NCI-H1105 treated with DMSO at 0.1 percent for 48 hours (cell line): ENCODE measurements around the gene MAPK8.
"Not testable (repeated sequence)": the region's sequence is repeated elsewhere in the genome, so short reads cannot be mapped to it uniquely, and the experiment has no call there.

Experiments used
- DNase-seq: peaks from one replicate; lab custom pipeline; 2025; lab: John Stamatoyannopoulos, UW

Gene MAPK8

DNA sequence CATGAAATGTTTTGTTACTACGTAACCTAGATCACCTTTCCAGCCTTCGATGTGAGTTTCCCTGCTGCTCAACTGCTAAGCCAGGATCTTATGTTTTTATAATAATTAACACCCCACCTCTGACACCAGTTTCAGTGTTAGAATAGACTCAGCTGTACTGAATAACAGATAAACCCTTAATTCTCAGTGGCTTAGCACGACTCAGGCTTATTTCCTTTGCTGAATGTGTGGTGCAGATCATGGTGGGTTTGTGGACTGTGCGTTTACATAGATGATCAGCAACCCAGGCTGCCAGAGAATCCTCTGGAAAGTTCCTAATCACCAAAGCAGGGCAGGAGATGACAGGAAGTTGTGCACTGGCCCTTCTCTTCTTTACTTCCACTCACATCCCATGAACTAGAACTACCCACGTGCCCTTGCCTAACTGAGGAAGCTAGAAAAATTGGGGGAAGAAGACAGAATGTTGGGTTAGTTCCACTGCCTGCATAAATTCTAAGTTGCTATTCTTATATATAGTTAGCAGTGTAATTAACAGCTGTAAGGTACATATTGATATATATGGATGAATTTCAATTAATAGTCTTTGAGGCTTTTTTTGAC lies 111.8 kb downstream of the MAPK8 start:
- no peak for DNase-seq

DNA sequence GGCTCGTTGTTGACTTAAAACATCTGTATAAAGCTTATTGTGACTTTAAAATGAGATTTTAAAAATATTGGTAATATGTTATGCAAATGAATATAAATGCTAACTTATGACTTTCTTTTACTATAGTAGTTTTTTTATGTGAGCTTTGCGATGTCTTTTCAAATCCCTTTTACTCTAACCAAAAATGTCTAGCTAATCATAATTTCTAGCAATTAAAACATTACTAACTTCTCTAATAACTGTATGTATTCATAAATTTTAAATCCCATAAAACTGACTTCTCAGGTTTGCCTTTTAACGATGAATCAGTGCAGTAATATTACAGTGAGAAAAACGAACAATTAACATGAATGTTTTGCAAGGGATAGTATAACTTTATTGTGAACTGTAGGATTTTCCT lies 113.2 kb downstream of the MAPK8 start:
- no peak for DNase-seq

GRCh38 chr10:48421862-48422261 lies 115.4 kb downstream of the MAPK8 start:
- DNase-seq = not testable (repeated sequence)

DNA sequence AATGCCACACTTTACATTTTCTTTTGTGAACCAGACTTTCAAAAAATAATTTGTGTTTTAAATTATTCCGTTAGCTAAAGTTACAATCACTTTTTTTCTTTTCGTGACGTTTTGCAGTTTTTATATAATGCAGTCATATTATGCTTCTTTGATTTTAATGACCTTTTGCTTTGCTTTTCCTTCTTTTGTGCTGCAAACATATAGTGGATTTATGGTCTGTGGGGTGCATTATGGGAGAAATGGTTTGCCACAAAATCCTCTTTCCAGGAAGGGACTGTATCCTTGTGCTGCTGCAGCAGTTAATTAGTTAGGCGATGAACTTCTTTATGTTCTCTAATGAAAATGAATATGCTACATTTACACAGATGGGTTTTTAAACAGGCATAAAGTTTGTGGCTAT lies 117.4 kb downstream of the MAPK8 start:
- DNase-seq = no peak

DNA sequence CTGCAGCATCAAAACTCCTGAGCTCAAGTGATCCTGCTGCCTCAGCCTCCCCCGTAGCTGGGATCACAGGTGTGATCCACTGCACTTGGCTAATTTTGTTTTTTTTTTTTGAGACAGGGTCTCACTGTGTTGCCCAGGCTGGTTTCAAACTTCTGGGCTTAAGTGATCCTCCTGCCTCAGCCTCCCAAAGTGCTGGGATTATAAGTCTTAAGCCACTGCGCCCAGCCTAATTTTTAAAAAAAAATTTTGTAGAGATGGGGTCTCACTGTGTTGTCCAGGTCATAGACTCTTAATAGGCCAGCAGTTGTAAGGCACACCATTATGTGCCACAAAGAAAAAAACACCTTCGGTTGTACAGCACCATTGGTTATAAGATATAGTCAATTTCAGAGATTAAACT lies 122.4 kb downstream of the MAPK8 start:
- DNase-seq = no peak

GRCh38 chr10:48429309-48429708 lies 122.8 kb downstream of the MAPK8 start:
- DNase-seq = peak; percentile 34

- DNase-seq = no peak
Observed at GRCh38 chr10:48430402-48430993, 124.0 kb downstream of the MAPK8 start.

- no peak for DNase-seq
Observed at GRCh38 chr10:48431871-48432270, 125.4 kb downstream of the MAPK8 start.

DNA sequence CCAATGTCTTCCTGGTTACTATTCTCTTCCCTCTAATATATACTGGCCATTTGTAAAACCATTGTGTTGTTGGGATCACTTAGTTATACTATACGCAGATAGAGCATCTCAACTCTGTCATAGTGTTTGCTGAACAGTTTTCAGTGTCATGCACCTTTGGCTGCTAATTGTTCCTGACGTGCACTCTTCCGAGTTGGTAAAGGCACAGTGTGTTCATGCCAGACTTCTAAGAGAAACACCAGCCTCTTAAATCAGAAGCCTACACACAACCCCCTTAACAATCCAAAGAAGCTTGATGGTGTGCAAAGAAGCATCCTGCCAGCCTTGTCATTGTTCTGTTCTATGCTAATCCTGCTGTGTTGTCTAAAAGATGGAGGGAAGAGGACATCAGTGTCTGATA lies 131.1 kb downstream of the MAPK8 start:
- DNase-seq = no peak

GRCh38 chr10:48439031-48439430 lies 132.6 kb downstream of the MAPK8 start:
- no peak for DNase-seq

DNA sequence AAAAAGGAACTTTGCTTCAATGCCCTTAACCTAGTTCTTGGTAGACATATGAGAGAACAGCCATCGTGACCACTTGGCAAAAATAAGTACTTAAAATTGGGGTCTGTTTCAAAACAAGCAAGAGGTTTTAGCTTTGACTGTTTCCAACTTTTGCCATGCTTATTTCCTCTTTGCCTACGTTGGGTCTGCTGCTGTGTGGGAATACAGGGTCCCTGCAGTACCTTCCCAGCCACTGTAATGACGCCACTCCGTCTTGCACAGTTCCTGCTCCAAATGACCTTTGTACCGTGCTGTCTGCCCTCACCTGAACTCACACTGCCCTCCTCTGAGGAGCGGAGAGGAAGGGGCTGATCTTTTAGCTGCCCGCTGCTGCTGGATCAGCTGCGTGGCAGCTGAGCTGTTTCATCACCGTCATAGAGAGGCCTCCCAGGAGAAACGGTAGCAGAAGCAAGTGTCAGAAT lies 133.1 kb downstream of the MAPK8 start:
- no peak for DNase-seq

- no peak for DNase-seq
Observed at GRCh38 chr10:48440771-48441170, 134.3 kb downstream of the MAPK8 start.

DNA sequence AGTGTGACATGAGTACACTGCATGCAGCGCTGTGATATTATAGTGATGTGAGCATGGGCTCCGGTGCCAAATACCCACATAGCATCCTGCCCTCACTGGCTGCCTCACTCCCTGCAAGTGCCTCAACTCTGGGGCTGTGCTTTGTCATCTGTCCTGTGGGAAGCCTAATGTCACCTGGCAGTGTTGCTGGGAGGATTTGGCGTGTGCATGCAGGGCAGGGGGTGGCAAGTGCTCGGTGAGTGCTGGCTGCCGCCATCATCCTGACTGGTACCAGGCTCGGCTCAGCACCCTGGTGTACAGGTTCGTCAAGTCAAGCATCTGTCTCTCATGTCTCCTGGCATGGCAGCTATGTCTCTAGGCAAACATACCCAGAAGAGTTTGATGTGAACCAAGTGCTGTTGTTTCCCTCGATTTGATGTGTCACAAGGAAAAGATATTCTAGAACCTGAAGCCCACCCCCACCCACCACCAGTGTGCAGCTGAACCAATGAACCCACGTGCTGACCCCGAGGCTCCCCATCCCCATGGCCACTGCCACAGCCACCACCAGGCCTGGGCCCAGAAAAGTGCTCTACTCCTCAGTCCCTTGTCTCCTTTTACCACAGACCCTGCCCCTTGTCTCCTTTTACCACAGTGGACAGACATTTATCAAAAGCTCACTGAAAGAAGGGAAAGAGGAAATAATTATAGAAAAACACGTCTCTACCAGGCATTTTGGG lies 135.8 kb downstream of the MAPK8 start:
- DNase-seq = no peak

DNA sequence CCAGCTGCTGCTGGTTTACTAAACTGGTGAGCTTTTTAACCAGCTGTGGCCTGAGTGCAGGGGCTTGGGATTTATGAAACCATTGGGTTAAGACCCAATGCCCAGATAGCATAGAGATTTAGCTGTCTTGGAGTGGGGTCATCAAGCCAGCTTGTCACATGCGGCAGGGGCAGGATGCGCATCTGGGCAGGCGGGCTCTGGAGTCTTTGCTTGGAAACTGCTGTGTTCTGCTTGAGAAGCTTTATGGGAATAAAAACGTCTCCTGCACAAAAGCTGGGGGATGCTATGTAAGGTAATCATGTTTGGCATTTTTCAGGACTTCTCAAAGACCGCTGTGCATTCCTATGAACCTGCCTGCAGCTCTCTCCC lies 136.3 kb downstream of the MAPK8 start:
- no peak for DNase-seq

DNA sequence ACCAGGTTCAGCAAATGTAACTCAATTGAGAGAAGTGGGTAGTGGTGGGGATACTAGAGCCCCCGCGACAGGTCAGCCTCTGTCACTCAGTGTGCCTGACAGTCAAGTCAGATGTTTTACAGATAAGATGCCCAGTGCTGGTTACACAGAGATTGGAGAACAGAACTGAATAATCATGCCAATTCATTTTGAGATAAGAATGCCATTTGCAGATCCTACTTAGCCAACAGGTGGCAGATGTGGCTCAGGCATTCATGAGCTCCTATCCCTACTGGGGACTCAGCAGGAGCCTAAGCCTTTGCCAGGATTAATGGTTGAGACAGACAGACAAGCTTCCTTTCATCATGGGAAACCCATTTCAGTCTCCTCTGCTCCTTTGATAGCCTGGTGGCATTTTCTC lies 137.8 kb downstream of the MAPK8 start:
- peak; percentile 7 for DNase-seq

GRCh38 chr10:48444861-48445841 lies 138.7 kb downstream of the MAPK8 start:
- peak; percentile 61 for DNase-seq

DNA sequence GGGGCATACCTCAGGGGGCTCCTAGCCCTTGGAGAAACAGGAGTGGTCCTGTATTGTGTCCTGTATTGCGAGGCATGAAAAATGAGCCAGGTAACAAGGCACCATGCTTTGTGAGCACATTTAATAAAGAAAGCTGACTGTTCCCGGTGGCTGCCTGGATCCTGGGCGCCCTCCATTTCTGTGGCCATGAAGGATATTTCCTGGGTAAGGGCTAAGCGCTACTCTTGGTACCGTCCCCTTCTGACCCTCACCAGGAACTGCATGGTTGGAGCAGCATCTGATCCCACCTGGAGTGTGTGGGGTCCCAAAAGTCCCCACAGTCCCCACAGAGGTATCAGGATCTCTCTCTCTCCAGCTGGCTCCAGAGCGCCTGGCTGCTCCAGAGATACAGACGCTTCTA lies 139.5 kb downstream of the MAPK8 start:
- no peak for DNase-seq

DNA sequence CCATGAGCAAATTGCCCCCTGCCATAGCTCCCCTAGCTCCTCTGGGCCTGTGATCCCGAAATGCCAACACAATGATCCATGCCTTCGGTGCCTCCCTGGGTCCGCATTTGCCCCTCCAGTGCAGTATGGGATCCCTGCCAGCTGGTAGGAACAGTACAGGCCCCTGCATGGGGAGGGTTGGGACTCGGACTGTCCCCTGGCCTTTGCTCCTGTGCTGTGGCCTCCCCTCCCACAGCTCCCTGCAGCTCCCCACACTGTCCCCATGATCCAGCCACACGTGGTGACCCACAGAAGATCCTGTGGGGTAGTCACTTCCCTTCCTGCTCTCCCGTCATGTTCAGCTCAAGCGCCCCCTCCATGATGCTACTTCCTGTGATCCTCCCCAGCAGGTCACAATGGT lies 140.3 kb downstream of the MAPK8 start:
- DNase-seq = no peak

GRCh38 chr10:48447356-48448215 lies 141.1 kb downstream of the MAPK8 start:
- no peak for DNase-seq

- DNase-seq = no peak
Observed at GRCh38 chr10:48448796-48449195, 142.3 kb downstream of the MAPK8 start.

- DNase-seq = no peak
Observed at GRCh38 chr10:48449501-48450232, 143.2 kb downstream of the MAPK8 start.
